Endothelial cell of umbilical vein (primary cell): ENCODE results near the gene GALNT12. TPM values are rescaled to one million over a fixed set of nuclear protein-coding genes. Genes with fewer than 3 reads are reported as not detected.

Experiments
- BruUV-seq: library from RNA; stranded (reverse); fragments of 400-500 nt; replicated peaks from 2 replicates; lab custom pipeline; 2021; lab: Mats Ljungman, UMichigan
- CTCF ChIA-PET: fragments of 300-600, 350-600 bp; sonication (Branson Sonifier 250); formaldehyde crosslinking; loops from one replicate; lab custom pipeline; 2021; ENCODE audit warnings: antibody characterized with exemption, inconsistent platforms; lab: Charles Lee
- POLR2A ChIA-PET: fragments of 300-600, 350-600 bp; sonication (Branson Sonifier 250); formaldehyde crosslinking; loops from one replicate; lab custom pipeline; 2021; ENCODE audit warnings: antibody characterized with exemption, inconsistent platforms; lab: Charles Lee
- DNase-seq: peaks from one replicate; pipeline ENCODE4 v3.0.0-alpha.2; 2011; ENCODE audit warnings: low read depth, low spot score
- FAIRE-seq: peaks from 2 replicates; lab custom pipeline; 2011; peaks lifted over from hg19 to GRCh38; lab: Jason Lieb, UNC
- H2AFZ ChIP-seq: 2 replicates; pipeline ENCODE4 v1.6.0; 2012; ENCODE audit warnings: low read depth, low read length, control low read depth, inconsistent platforms
- H3K27ac ChIP-seq: 2 replicates; pipeline ENCODE4 v1.5.1; 2011; ENCODE audit warnings: low read depth, mild to moderate bottlenecking, control low read depth, low read length, moderate library complexity; ENCODE audit not compliant: insufficient read depth
- H3K27me3 ChIP-seq, 2 experiments: 2 replicates each; pipeline versions ENCODE4 v1.6.0 to v1.6.1; 2011; ENCODE audit warnings: low read length in 2 of 2, mixed read lengths in 1 of 2; ENCODE audit not compliant: control insufficient read depth in 2 of 2, insufficient read depth in 2 of 2
- H3K36me3 ChIP-seq, 2 experiments: 2 replicates in 1 of 2; 3 replicates in 1 of 2; pipeline ENCODE4 v1.5.1; 2011; ENCODE audit warnings: low read length in 2 of 2, mild to moderate bottlenecking in 1 of 2, moderate library complexity in 1 of 2; ENCODE audit not compliant: control insufficient read depth in 2 of 2, insufficient read depth in 2 of 2; ENCODE audit errors: extremely low read depth in 1 of 2
- H3K4me1 ChIP-seq: 3 replicates; pipeline ENCODE4 v1.5.1; 2011; ENCODE audit warnings: mild to moderate bottlenecking, low read length; ENCODE audit not compliant: control insufficient read depth, insufficient read depth; ENCODE audit errors: extremely low read depth
- H3K4me2 ChIP-seq: 2 replicates; pipeline ENCODE4 v1.6.1; 2011; ENCODE audit warnings: low read length, control low read depth, mixed read lengths; ENCODE audit not compliant: insufficient read depth
- H3K4me3 ChIP-seq, 3 experiments: fragments of 200-600 bp in 1 of 3; sonication (generic), shearing (Covaris generic) in 1 of 3; replicated peaks in 1 of 3; 2 replicates each; pipeline ENCODE4 v1.5.1; 2011 to 2016; ENCODE audit warnings: control low read depth in 3 of 3, low read length in 3 of 3, mild to moderate bottlenecking in 2 of 3, inconsistent platforms in 1 of 3, low read depth in 1 of 3, moderate library complexity in 1 of 3; ENCODE audit not compliant: insufficient read depth in 1 of 3
- H3K79me2 ChIP-seq: 2 replicates; pipeline ENCODE4 v1.6.0; 2012; ENCODE audit warnings: low read length, inconsistent platforms; ENCODE audit not compliant: control insufficient read depth, insufficient read depth
- H3K9ac ChIP-seq: replicated peaks from 2 replicates; pipeline ENCODE3; 2011; ENCODE audit warnings: low read length, control low read depth; ENCODE audit not compliant: insufficient read depth; ENCODE audit errors: extremely low read depth
- H3K9me1 ChIP-seq: replicated peaks from 3 replicates; pipeline ENCODE4 v1.6.0; 2011; ENCODE audit warnings: mild to moderate bottlenecking, low read length; ENCODE audit not compliant: control insufficient read depth, insufficient read depth; ENCODE audit errors: extremely low read depth
- H3K9me3 ChIP-seq: replicated peaks from 2 replicates; pipeline ENCODE4 v1.5.1; 2012; ENCODE audit warnings: low read length, inconsistent platforms; ENCODE audit not compliant: control insufficient read depth, insufficient read depth
- H4K20me1 ChIP-seq: replicated peaks from 2 replicates; pipeline ENCODE3; 2011; ENCODE audit warnings: mild to moderate bottlenecking, low read length; ENCODE audit not compliant: control insufficient read depth, insufficient read depth; ENCODE audit errors: extremely low read depth
- CTCF ChIP-seq, 2 donors: IDR thresholded peaks; 1 replicate in 1 of 2; 2 replicates in 1 of 2; pipeline ENCODE4 v1.5.1; 2011; ENCODE audit warnings: low read length in 2 of 2, mild to moderate bottlenecking in 2 of 2, moderate library complexity in 2 of 2, control low read depth in 1 of 2, inconsistent platforms in 1 of 2, low read depth in 1 of 2; ENCODE audit not compliant: insufficient read depth in 1 of 2; ENCODE audit errors: extremely low read depth in 1 of 2
- EZH2 ChIP-seq: IDR thresholded peaks from 2 replicates; pipeline ENCODE4 v1.6.1; 2012; ENCODE audit warnings: borderline replicate concordance, low read depth, mild to moderate bottlenecking, moderate library complexity, low read length, inconsistent platforms; ENCODE audit not compliant: severe bottlenecking
- FOS ChIP-seq: IDR thresholded peaks from 2 replicates; pipeline ENCODE4 v1.6.1; 2011; ENCODE audit warnings: mild to moderate bottlenecking, low read length, moderate library complexity, borderline replicate concordance; ENCODE audit not compliant: insufficient read depth
- GATA2 ChIP-seq: IDR thresholded peaks from 2 replicates; pipeline ENCODE4 v1.7.0; 2011; ENCODE audit warnings: low read depth, mild to moderate bottlenecking, moderate library complexity, mixed read lengths, low read length; ENCODE audit not compliant: insufficient read length, insufficient read depth
- JUN ChIP-seq: IDR thresholded peaks from 2 replicates; pipeline ENCODE4 v1.6.1; 2011; ENCODE audit warnings: borderline replicate concordance, low read depth; ENCODE audit not compliant: insufficient read length, insufficient read depth
- MAX ChIP-seq: IDR thresholded peaks from 2 replicates; pipeline ENCODE4 v1.6.1; 2011; ENCODE audit not compliant: insufficient read depth, insufficient read length
- MYC ChIP-seq: IDR thresholded peaks from one replicate; pipeline ENCODE4 v1.6.1; 2011; ENCODE audit warnings: mild to moderate bottlenecking, low read depth, low read length
- POLR2A ChIP-seq: IDR thresholded peaks from 2 replicates; pipeline ENCODE4 v1.6.1; 2012; ENCODE audit warnings: low read depth, mild to moderate bottlenecking, control low read depth, low read length
- POLR2AphosphoS5 ChIP-seq: IDR thresholded peaks from 2 replicates; pipeline ENCODE4 v1.6.1; 2012; ENCODE audit warnings: low read depth, mild to moderate bottlenecking, control low read depth, low read length, moderate library complexity; ENCODE audit not compliant: insufficient read depth
- dilution Hi-C: fragments of 300-500 bp; cut with MboI; formaldehyde crosslinking; loops from one replicate; pipeline ENCODE4 v1.15.0; 2019; ENCODE audit warnings: low sequenced_read_pairs; ENCODE audit not compliant: extremely low pct_ligation_motif_present
- intact Hi-C: fragments of 100-400 bp; cut with micrococcal nuclease; formaldehyde crosslinking; loops from one replicate; pipeline ENCODE4 v1.10.0; 2022
- polyA plus RNA-seq, 4 experiments: library from polyadenylated mRNA; depleted of rRNA in 3 of 4; stranded (reverse) in 3 of 4; unstranded in 1 of 4; fragments of >200 nt; gene quantifications; 2 replicates each; pipeline versions ENCODE4 v1.2.1 to v1.2.3, GENCODE V29; 2011 to 2012; ENCODE audit warnings: missing spikeins in 1 of 4
- total RNA-seq: library from RNA; stranded (reverse); gene quantifications from 2 replicates; pipeline ENCODE4 v1.2.3, GENCODE V29; 2021

GALNT12 gene
- total and polyA plus RNA-seq, 2 donors (not counting 3 experiments of a cell fraction or from before 2014, with no cell fraction given) = 0.26 to 0.44 TPM

GRCh38 chr9:98882569-98882923 lies 75.1 kb downstream of the GALNT12 start:
- H3K4me1 ChIP-seq = peaks cover 16% of the 10 kb centered on the region
- no TSS peak for BruUV-seq
- intact Hi-C loops (no loop called here), dilution Hi-C loops (no loop called here)
- ChIA-PET CTCF (no interaction called here), POLR2A (no interaction called here)
- no peak overlapping the region for H2AFZ ChIP-seq
- H3K9me3 ChIP-seq = no peaks in the 10 kb centered on the region
- H3K36me3 ChIP-seq = no peaks in the 10 kb centered on the region
- H3K9ac ChIP-seq = no peak overlapping the region
- DNase-seq (no peak), FAIRE-seq (no peak)
- no peak overlapping the region for H3K4me2 ChIP-seq
- H3K27ac ChIP-seq = no peak overlapping the region
- H3K27me3 ChIP-seq = peaks cover 6 to 14% of the 10 kb centered on the region in 2 experiments
- H3K9me1 ChIP-seq = no peaks in the 10 kb centered on the region
- H4K20me1 ChIP-seq = no peaks in the 10 kb centered on the region
- H3K79me2 ChIP-seq = no peaks in the 10 kb centered on the region
- no peak overlapping the region for H3K4me3 ChIP-seq
- TF ChIP-seq MYC (no peak), POLR2A (no peak), POLR2AphosphoS5 (no peak), EZH2 (no peak), JUN (no peak), FOS (no peak), GATA2 (no peak), CTCF (IDR thresholded peaks at IDR 0.05; ENCODE audit: extremely low read depth in 1 of 2, insufficient read depth in 1 of 2, low read depth in 1 of 2, low read length in 2 of 2) (no peak), MAX (no peak)
